HG03025 (cell line): Measurements from ENCODE around the gene RPS6KA2.
"Not testable (repeated sequence)": the region's sequence is repeated elsewhere in the genome, so short reads cannot be mapped to it uniquely, and the experiment has no call there.

Experiments used
- ATAC-seq: cut with Tn5 transposase; IDR thresholded peaks from one replicate; pipeline ENCODE4 v1.9.1; 2021; ENCODE audit warnings: mild to moderate bottlenecking, moderate library complexity; ENCODE audit not compliant: unreplicated experiment, low FRiP score

RPS6KA2 gene

GRCh38 chr6:166636191-166636933 is 9.3 kb upstream of the RPS6KA2 start:
- ATAC-seq = no peak

- ATAC-seq = no peak
Measured at GRCh38 chr6:166635013-166635970, 8.2 kb upstream of the RPS6KA2 start.

- ATAC-seq = not testable (repeated sequence)
Measured at GRCh38 chr6:166634581-166634980, 7.5 kb upstream of the RPS6KA2 start.

- no peak for ATAC-seq
Measured at GRCh38 chr6:166633732-166634535, 6.9 kb upstream of the RPS6KA2 start.

- ATAC-seq = no peak
Measured at GRCh38 chr6:166632731-166633130, 5.7 kb upstream of the RPS6KA2 start.

- no peak for ATAC-seq
Measured at GRCh38 chr6:166630462-166630861, 3.4 kb upstream of the RPS6KA2 start.

- ATAC-seq = no peak
Measured at GRCh38 chr6:166629628-166630027, 2.6 kb upstream of the RPS6KA2 start.

- peak; percentile 29 for ATAC-seq
Measured at GRCh38 chr6:166627875-166628801, 1.1 kb upstream of the RPS6KA2 start.

- no peak for ATAC-seq
Measured at GRCh38 chr6:166626177-166627032, 646 bp downstream of the RPS6KA2 start.

- ATAC-seq = no peak
Measured at GRCh38 chr6:166625356-166625755, 1.7 kb downstream of the RPS6KA2 start.

GRCh38 chr6:166624275-166624674 is 2.8 kb downstream of the RPS6KA2 start:
- no peak for ATAC-seq

GRCh38 chr6:166623318-166623717 is 3.7 kb downstream of the RPS6KA2 start:
- no peak for ATAC-seq

GRCh38 chr6:166621114-166621540 is 5.9 kb downstream of the RPS6KA2 start:
- ATAC-seq = no peak

- no peak for ATAC-seq
Measured at GRCh38 chr6:166620478-166621113, 6.5 kb downstream of the RPS6KA2 start.

- no peak for ATAC-seq
Measured at GRCh38 chr6:166619912-166620311, 7.1 kb downstream of the RPS6KA2 start.

- ATAC-seq = no peak
Measured at GRCh38 chr6:166618866-166619761, 7.9 kb downstream of the RPS6KA2 start.

GRCh38 chr6:166618251-166618650 is 8.8 kb downstream of the RPS6KA2 start:
- no peak for ATAC-seq
